PC-9 (cell line): ENCODE measurements around the gene DAAM2.

Experiments
- EZH2 ChIP-seq: fragments of 200-600 bp; sonication (generic); IDR thresholded peaks from 2 replicates; pipeline ENCODE4 v1.8.0; 2017; ENCODE audit warnings: antibody characterized with exemption, low read depth
- TF ChIP-seq, protein P1 (sequence below): fragments of 200-600 bp; sonication (generic); conservative IDR thresholded peaks from 2 replicates; pipeline ENCODE4 v1.6.1; 2017; ENCODE audit warnings: mixed run types, antibody characterized with exemption, mild to moderate bottlenecking, moderate library complexity

DNA sequence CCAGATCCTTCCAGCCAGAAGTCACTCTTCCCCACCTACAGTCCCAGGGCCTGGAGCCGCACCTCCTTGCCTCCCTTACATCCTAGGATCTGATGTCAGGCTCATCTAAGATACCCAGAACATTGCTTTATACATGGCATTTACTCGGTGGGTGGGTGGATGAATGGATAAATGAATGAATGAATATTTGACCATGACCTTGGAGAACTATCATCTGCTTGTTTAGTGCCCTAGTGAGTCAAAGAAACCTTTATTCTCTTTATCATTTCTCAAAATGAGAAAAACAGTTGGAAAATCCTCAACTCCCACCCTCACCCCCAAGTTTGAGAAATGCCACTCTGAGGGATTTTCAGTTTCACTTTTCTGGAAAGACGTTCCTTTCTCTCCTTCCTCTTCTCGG lies 56.0 kb downstream of the DAAM2 start:
- TF ChIP-seq, protein P1, sequence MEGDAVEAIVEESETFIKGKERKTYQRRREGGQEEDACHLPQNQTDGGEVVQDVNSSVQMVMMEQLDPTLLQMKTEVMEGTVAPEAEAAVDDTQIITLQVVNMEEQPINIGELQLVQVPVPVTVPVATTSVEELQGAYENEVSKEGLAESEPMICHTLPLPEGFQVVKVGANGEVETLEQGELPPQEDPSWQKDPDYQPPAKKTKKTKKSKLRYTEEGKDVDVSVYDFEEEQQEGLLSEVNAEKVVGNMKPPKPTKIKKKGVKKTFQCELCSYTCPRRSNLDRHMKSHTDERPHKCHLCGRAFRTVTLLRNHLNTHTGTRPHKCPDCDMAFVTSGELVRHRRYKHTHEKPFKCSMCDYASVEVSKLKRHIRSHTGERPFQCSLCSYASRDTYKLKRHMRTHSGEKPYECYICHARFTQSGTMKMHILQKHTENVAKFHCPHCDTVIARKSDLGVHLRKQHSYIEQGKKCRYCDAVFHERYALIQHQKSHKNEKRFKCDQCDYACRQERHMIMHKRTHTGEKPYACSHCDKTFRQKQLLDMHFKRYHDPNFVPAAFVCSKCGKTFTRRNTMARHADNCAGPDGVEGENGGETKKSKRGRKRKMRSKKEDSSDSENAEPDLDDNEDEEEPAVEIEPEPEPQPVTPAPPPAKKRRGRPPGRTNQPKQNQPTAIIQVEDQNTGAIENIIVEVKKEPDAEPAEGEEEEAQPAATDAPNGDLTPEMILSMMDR = no peak
- TF ChIP-seq EZH2 = no peak
